ENCODE results near the gene GOLGA6C. TPM values are rescaled to one million over a fixed set of nuclear protein-coding genes. Genes with fewer than 3 reads are reported as not detected.
"Not testable (repeated sequence)": the region's sequence is repeated elsewhere in the genome, so short reads cannot be mapped to it uniquely, and the experiment has no call there.

The GOLGA6C gene
- total RNA-seq, 2 donors from 2014 or later, result 0.34 TPM; not detected in 1

- no peak for DNase-seq
- no peaks in the 10 kb centered on the region for H3K9me3 Mint-ChIP-seq
- H3K27me3 Mint-ChIP-seq (ENCODE audit: low read depth), result no peaks in the 10 kb centered on the region
- no peak for ATAC-seq (replicated peaks in 1 of 2)
- H3K4me1 Mint-ChIP-seq (ENCODE audit: low read depth), result no peaks in the 10 kb centered on the region
- no peaks in the 10 kb centered on the region for H3K36me3 Mint-ChIP-seq (ENCODE audit: insufficient read depth in 2 of 2)
- H3K27ac Mint-ChIP-seq, result no peak overlapping the region
- H3K4me3 Mint-ChIP-seq, result no peak overlapping the region
These were observed 41.1 kb upstream of the GOLGA6C start for GRCh38 chr15:75217012-75217411.

GRCh38 chr15:75217574-75217973, 40.6 kb upstream of the GOLGA6C start:
- H3K27ac Mint-ChIP-seq, result not testable (repeated sequence)

GRCh38 chr15:75219507-75219929, 38.6 kb upstream of the GOLGA6C start:
- H3K27ac Mint-ChIP-seq; H3K4me1 Mint-ChIP-seq (ENCODE audit: low read depth); DNase-seq; H3K4me3 Mint-ChIP-seq; H3K27me3 Mint-ChIP-seq (ENCODE audit: low read depth); H3K36me3 Mint-ChIP-seq (ENCODE audit: insufficient read depth in 2 of 2); H3K9me3 Mint-ChIP-seq; ATAC-seq (replicated peaks in 1 of 2): not testable (repeated sequence)

More at GRCh38 chr15:75217574-75217973, 40.6 kb upstream of the GOLGA6C start:
- not testable (repeated sequence) for H3K4me3 Mint-ChIP-seq; H3K9me3 Mint-ChIP-seq; ATAC-seq (replicated peaks in 1 of 2); H3K4me1 Mint-ChIP-seq (ENCODE audit: low read depth); DNase-seq; H3K27me3 Mint-ChIP-seq (ENCODE audit: low read depth); H3K36me3 Mint-ChIP-seq (ENCODE audit: insufficient read depth in 2 of 2)

- no peak for DNase-seq
- Mint-ChIP-seq H3K36me3 (ENCODE audit: insufficient read depth in 2 of 2) (no peaks in the 10 kb centered on the region), H3K4me1 (ENCODE audit: low read depth) (no peaks in the 10 kb centered on the region), H3K9me3 (no peaks in the 10 kb centered on the region), H3K4me3 (no peak overlapping the region), H3K27me3 (ENCODE audit: low read depth) (no peaks in the 10 kb centered on the region), H3K27ac (no peak overlapping the region)
- ATAC-seq (replicated peaks in 1 of 2), result no peak
These were observed 34.4 kb upstream of the GOLGA6C start for GRCh38 chr15:75223688-75224087.

DNA sequence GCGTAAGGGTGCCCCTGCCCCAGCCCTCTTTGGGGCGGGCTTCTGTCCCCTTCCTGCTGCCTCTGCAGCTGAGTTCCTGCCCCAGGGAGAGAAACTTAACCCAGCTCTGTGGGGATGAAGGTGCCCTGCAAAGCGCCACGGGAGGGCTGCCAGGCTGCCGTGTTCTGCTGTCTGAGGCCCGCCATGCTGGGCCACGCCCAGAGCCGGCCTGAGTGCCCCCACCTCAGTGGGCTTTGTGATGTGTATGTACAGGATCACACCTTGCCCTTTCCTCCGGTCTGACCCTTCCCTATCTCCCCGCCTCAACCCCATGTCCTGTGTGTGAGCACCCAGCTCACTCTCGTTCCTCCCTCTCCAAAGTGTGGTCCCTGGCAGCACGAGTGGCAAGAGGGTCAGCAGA, 33.9 kb upstream of the GOLGA6C start:
- ATAC-seq (replicated peaks in 1 of 2) (no peak), DNase-seq (no peak)
- Mint-ChIP-seq H3K27ac (no peak overlapping the region), H3K4me3 (no peak overlapping the region), H3K36me3 (ENCODE audit: insufficient read depth in 2 of 2) (no peaks in the 10 kb centered on the region), H3K4me1 (ENCODE audit: low read depth) (no peaks in the 10 kb centered on the region), H3K9me3 (no peaks in the 10 kb centered on the region), H3K27me3 (ENCODE audit: low read depth) (no peaks in the 10 kb centered on the region)

- not testable (repeated sequence) for H3K36me3 Mint-ChIP-seq (ENCODE audit: insufficient read depth in 2 of 2); H3K27me3 Mint-ChIP-seq (ENCODE audit: low read depth); DNase-seq; H3K4me3 Mint-ChIP-seq; ATAC-seq (replicated peaks in 1 of 2); H3K9me3 Mint-ChIP-seq; H3K27ac Mint-ChIP-seq; H3K4me1 Mint-ChIP-seq (ENCODE audit: low read depth)
These were observed 32.9 kb upstream of the GOLGA6C start for GRCh38 chr15:75225102-75225836.

DNA sequence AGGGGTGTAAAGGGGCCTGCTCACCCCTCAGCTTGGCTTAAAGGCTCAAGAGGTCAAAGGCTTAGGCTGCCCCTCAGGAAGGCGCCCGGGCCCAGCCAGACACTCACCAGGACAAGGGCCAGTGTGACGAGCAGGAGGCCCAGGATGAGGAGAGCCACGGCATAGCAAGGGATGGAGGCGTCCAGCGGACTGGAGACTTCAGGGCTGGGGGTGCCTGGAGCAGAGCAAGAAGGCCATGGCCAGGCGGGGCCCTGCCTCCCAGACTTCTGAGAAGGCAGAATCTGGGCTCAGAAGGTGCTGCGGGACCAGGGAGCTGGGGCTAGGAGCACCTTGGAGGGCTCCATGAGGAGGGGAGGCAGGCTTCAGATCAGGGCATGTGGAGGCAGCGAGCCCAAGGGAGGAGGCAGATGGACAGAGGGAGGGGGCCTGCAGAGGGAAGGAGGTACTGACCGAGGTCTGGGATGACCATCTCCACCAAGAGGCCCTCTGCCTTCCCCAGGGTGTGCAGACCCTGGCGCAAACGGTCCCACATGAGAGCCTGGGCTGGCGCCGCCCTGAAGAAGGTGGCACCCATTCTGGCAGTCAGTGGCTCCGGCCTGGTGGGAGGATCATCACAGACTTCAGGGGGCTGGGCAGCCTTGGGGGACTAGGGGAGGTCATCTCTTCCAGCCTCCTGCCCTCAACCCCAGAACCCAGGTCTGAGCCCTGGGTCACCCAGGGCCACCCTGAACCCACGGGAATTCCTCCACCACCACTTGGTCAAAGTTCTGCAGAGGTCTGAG, 32.0 kb upstream of the GOLGA6C start:
- DNase-seq, result no peak
- H3K27ac Mint-ChIP-seq, result no peak overlapping the region
- H3K4me1 Mint-ChIP-seq (ENCODE audit: low read depth), result no peaks in the 10 kb centered on the region
- no peak for ATAC-seq (replicated peaks in 1 of 2)
- H3K27me3 Mint-ChIP-seq (ENCODE audit: low read depth), result no peaks in the 10 kb centered on the region
- no peaks in the 10 kb centered on the region for H3K36me3 Mint-ChIP-seq (ENCODE audit: insufficient read depth in 2 of 2)
- no peaks in the 10 kb centered on the region for H3K9me3 Mint-ChIP-seq
- no peak overlapping the region for H3K4me3 Mint-ChIP-seq

GRCh38 chr15:75227112-75227511, 31.0 kb upstream of the GOLGA6C start:
- not testable (repeated sequence) for DNase-seq; H3K36me3 Mint-ChIP-seq (ENCODE audit: insufficient read depth in 2 of 2); H3K4me3 Mint-ChIP-seq; H3K27ac Mint-ChIP-seq; H3K4me1 Mint-ChIP-seq (ENCODE audit: low read depth); H3K9me3 Mint-ChIP-seq; ATAC-seq (replicated peaks in 1 of 2); H3K27me3 Mint-ChIP-seq (ENCODE audit: low read depth)

DNA sequence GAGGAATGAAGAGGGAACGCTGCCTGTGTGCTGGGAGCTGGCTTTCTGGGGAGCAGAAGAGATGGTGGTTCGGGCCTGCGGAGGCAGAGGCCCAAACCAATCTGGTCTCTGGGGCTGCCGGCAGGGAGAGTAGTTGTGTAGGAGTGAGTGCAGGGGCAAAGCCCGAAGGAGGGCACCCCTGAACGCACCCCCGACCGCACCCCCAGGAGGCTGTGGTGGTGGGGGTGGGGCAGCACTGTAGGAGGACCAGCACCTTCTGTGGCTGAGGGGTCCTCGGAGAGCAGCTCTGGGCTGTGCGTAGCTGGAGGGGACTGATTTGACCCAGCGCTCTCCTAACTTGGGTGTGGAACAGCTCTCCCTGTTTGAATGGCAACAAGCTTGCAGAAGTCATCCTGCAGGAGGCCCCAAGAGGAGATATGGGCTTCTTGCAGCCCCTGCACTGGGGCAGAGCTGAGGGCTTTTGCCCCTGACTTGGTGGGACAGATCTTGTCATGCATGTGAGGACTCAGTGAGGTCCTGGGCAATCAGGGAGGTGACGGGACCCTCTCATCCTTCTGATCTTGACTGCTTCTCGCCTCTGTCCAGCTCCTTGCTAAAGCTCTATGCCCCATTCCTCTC, 30.4 kb upstream of the GOLGA6C start:
- H3K4me3 Mint-ChIP-seq, result no peak overlapping the region
- no peaks in the 10 kb centered on the region for H3K4me1 Mint-ChIP-seq (ENCODE audit: low read depth)
- H3K9me3 Mint-ChIP-seq, result no peaks in the 10 kb centered on the region
- H3K36me3 Mint-ChIP-seq (ENCODE audit: insufficient read depth in 2 of 2), result no peaks in the 10 kb centered on the region
- ATAC-seq (replicated peaks in 1 of 2) (no peak), DNase-seq (no peak)
- H3K27ac Mint-ChIP-seq, result no peak overlapping the region
- H3K27me3 Mint-ChIP-seq (ENCODE audit: low read depth), result peaks cover 12% of the 10 kb centered on the region

DNA sequence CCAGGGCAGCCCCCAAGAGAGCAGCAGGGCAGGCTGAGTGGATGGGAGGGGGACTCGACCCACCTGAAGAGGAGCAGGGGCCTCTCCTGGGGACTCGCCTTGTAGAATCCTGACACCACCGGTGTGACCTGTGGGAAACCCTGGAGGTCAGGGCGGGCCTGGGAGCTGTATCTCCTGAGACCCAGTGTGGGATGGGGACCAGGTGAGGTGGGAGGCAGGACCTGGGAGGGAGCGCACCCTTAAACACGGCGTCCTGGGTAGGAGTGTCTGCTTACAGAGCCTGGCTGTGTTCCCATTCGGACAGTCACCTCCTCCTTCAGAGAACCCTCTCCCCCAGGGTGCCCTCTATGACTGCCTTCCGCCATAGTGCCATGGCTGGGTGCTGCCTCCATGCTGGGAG, 29.3 kb upstream of the GOLGA6C start:
- Mint-ChIP-seq H3K4me3 (no peak overlapping the region), H3K4me1 (ENCODE audit: low read depth) (no peaks in the 10 kb centered on the region), H3K36me3 (ENCODE audit: insufficient read depth in 2 of 2) (no peaks in the 10 kb centered on the region), H3K27me3 (ENCODE audit: low read depth) (peaks cover 12% of the 10 kb centered on the region), H3K9me3 (no peaks in the 10 kb centered on the region), H3K27ac (no peak overlapping the region)
- DNase-seq (no peak), ATAC-seq (replicated peaks in 1 of 2) (no peak)

DNA sequence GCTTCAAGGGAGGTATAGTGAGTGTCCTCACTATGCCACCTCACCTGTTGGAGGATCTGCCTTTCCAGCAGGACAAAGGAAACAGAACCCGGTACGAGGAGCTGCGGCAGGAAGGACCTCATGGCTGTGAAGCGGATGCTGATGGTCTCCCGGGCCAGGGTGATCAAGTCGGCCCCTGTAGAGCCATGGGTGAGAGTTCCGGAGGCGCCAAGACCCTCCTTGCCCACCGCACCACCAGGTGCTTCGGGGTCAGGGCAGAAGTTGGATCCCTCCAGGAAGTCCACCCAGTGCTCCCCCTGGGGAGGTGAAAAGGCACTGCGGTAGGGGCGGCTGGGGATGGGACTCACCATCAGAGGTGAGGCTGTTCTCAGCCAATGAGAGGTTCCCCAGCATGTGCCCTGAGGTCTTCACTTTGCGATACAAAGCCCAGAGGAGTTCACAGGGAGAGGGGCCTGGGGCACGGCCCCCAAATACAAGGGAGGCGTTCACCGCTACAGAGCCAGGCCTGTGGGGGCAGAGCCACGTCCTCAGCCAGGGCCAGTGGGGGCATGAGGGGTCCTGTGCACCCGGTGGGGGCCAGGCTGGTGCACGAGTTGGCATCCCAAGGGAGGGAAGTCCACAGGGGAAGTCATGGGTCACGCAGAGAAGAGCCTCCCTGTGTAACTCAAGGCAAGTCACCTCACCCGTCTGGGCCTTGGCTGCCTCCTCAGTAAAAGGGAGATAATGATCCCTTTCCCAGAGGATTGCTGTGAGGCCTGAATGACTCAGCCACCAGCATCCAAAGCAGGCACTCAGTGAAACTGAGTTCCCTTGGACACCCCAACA, 28.7 kb upstream of the GOLGA6C start:
- H3K36me3 Mint-ChIP-seq (ENCODE audit: insufficient read depth in 2 of 2), result no peaks in the 10 kb centered on the region
- ATAC-seq (replicated peaks in 1 of 2), result no peak
- H3K27ac Mint-ChIP-seq, result no peak overlapping the region
- H3K27me3 Mint-ChIP-seq (ENCODE audit: low read depth), result peaks cover 12% of the 10 kb centered on the region
- no peak overlapping the region for H3K4me3 Mint-ChIP-seq
- H3K9me3 Mint-ChIP-seq, result no peaks in the 10 kb centered on the region
- DNase-seq, result no peak
- no peaks in the 10 kb centered on the region for H3K4me1 Mint-ChIP-seq (ENCODE audit: low read depth)

DNA sequence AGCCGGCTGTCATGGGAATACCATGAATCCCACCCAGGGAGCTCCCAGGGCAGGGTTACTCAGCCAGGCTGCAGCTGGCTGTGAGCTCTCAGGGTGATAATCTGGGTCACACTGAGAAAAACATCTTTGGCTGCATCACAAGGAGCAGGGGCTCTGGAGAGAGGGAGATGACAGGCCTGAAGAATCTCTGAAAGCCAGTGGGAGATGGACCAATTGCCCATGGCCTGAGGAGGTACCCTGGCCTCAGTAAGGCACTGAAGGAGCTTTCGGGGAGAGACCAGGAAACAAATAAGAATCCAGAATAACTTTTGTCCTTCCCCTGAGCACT, 28.2 kb upstream of the GOLGA6C start:
- peaks cover 16% of the 10 kb centered on the region for H3K27me3 Mint-ChIP-seq (ENCODE audit: low read depth)
- H3K27ac Mint-ChIP-seq, result no peak overlapping the region
- no peaks in the 10 kb centered on the region for H3K36me3 Mint-ChIP-seq (ENCODE audit: insufficient read depth in 2 of 2)
- DNase-seq (no peak), ATAC-seq (replicated peaks in 1 of 2) (no peak)
- no peak overlapping the region for H3K4me3 Mint-ChIP-seq
- no peaks in the 10 kb centered on the region for H3K9me3 Mint-ChIP-seq
- no peaks in the 10 kb centered on the region for H3K4me1 Mint-ChIP-seq (ENCODE audit: low read depth)

Measured in activated T-cell treated with anti-CD3 and anti-CD28 coated beads, Interleukin-2, amount 50 U/mL, for 72 hours (primary cell).